ENCODE data around the gene HOMER2. TPM values are rescaled to one million over a fixed set of nuclear protein-coding genes. Genes with fewer than 3 reads are reported as not detected.
"Not testable (repeated sequence)": the region's sequence is repeated elsewhere in the genome, so short reads cannot be mapped to it uniquely, and the experiment has no call there.

HOMER2 gene
- total and polyA plus RNA-seq, 2 donors (not counting 1 experiment from before 2014, with no cell fraction given), result 1.1 to 9.9 TPM

GRCh38 chr15:82871832-82872484, 80.6 kb downstream of the HOMER2 start:
- Histone ChIP-seq H3K4me1 (ENCODE audit: control insufficient read depth, extremely low read depth, insufficient read depth, low read length) (no peaks in the 10 kb centered on the region), H3K79me2 (ENCODE audit: control insufficient read depth, insufficient read depth, low read length) (no peaks in the 10 kb centered on the region), H2AFZ (ENCODE audit: low read length) (no peak overlapping the region), H3K27me3 (ENCODE audit: control insufficient read depth, insufficient read depth, low read length) (no peaks in the 10 kb centered on the region), H3K36me3 (ENCODE audit: control insufficient read depth, insufficient read depth, low read length) (no peaks in the 10 kb centered on the region), H3K9ac (ENCODE audit: insufficient read depth, low read length) (no peak overlapping the region), H4K20me1 (ENCODE audit: control insufficient read depth, extremely low read depth, insufficient read depth, low read length) (no peaks in the 10 kb centered on the region), H3K4me3 (replicated peaks in 1 of 4; ENCODE audit: control extremely low read depth in 1 of 4, insufficient read depth in 1 of 4, low read depth in 3 of 4, low read length in 4 of 4) (no peak overlapping the region), H3K9me3 (ENCODE audit: control insufficient read depth, insufficient read depth, low read depth, low read length) (no peaks in the 10 kb centered on the region), H3K27ac (ENCODE audit: insufficient read depth, low read length) (no peak overlapping the region), H3K4me2 (ENCODE audit: extremely low read depth, insufficient read depth, low read length) (no peak overlapping the region)
- no peak for DNase-seq (ENCODE audit: low read depth in 2 of 2)
- TF ChIP-seq EZH2 (IDR thresholded peaks at IDR 0.05; ENCODE audit: low read length, missing control alignments), result no peak
- no peak for TF ChIP-seq CTCF (conservative IDR thresholded peaks at IDR 0.05 in 1 of 2, IDR thresholded peaks at IDR 0.05 in 1 of 2; ENCODE audit: low read depth in 1 of 2, low read length in 2 of 2)

- Histone ChIP-seq H4K20me1 (ENCODE audit: control insufficient read depth, extremely low read depth, insufficient read depth, low read length) (no peaks in the 10 kb centered on the region), H2AFZ (ENCODE audit: low read length) (no peak overlapping the region), H3K4me3 (replicated peaks in 1 of 4; ENCODE audit: control extremely low read depth in 1 of 4, insufficient read depth in 1 of 4, low read depth in 3 of 4, low read length in 4 of 4) (no peak overlapping the region), H3K9ac (ENCODE audit: insufficient read depth, low read length) (no peak overlapping the region), H3K9me3 (ENCODE audit: control insufficient read depth, insufficient read depth, low read depth, low read length) (no peaks in the 10 kb centered on the region), H3K4me2 (ENCODE audit: extremely low read depth, insufficient read depth, low read length) (no peak overlapping the region), H3K27me3 (ENCODE audit: control insufficient read depth, insufficient read depth, low read length) (no peaks in the 10 kb centered on the region), H3K36me3 (ENCODE audit: control insufficient read depth, insufficient read depth, low read length) (no peaks in the 10 kb centered on the region), H3K4me1 (ENCODE audit: control insufficient read depth, extremely low read depth, insufficient read depth, low read length) (no peaks in the 10 kb centered on the region), H3K79me2 (ENCODE audit: control insufficient read depth, insufficient read depth, low read length) (no peaks in the 10 kb centered on the region), H3K27ac (ENCODE audit: insufficient read depth, low read length) (no peak overlapping the region)
- TF ChIP-seq EZH2 (IDR thresholded peaks at IDR 0.05; ENCODE audit: low read length, missing control alignments), result no peak
- no peak for TF ChIP-seq CTCF (conservative IDR thresholded peaks at IDR 0.05 in 1 of 2, IDR thresholded peaks at IDR 0.05 in 1 of 2; ENCODE audit: low read depth in 1 of 2, low read length in 2 of 2)
- no peak for DNase-seq (ENCODE audit: low read depth in 2 of 2)
These were observed 81.2 kb downstream of the HOMER2 start for GRCh38 chr15:82871358-82871757.

GRCh38 chr15:82870727-82871320, 81.7 kb downstream of the HOMER2 start:
- H3K36me3 ChIP-seq (ENCODE audit: control insufficient read depth, insufficient read depth, low read length), result no peaks in the 10 kb centered on the region
- H3K4me1 ChIP-seq (ENCODE audit: control insufficient read depth, extremely low read depth, insufficient read depth, low read length), result no peaks in the 10 kb centered on the region
- TF ChIP-seq CTCF (conservative IDR thresholded peaks at IDR 0.05 in 1 of 2, IDR thresholded peaks at IDR 0.05 in 1 of 2; ENCODE audit: low read depth in 1 of 2, low read length in 2 of 2) (no peak), EZH2 (IDR thresholded peaks at IDR 0.05; ENCODE audit: low read length, missing control alignments) (no peak)
- no peak overlapping the region for H2AFZ ChIP-seq (ENCODE audit: low read length)
- H3K4me3 ChIP-seq (replicated peaks in 1 of 4; ENCODE audit: control extremely low read depth in 1 of 4, insufficient read depth in 1 of 4, low read depth in 3 of 4, low read length in 4 of 4), result no peak overlapping the region
- no peak overlapping the region for H3K4me2 ChIP-seq (ENCODE audit: extremely low read depth, insufficient read depth, low read length)
- no peak overlapping the region for H3K27ac ChIP-seq (ENCODE audit: insufficient read depth, low read length)
- H4K20me1 ChIP-seq (ENCODE audit: control insufficient read depth, extremely low read depth, insufficient read depth, low read length), result no peaks in the 10 kb centered on the region
- H3K79me2 ChIP-seq (ENCODE audit: control insufficient read depth, insufficient read depth, low read length), result no peaks in the 10 kb centered on the region
- no peak overlapping the region for H3K9ac ChIP-seq (ENCODE audit: insufficient read depth, low read length)
- no peaks in the 10 kb centered on the region for H3K27me3 ChIP-seq (ENCODE audit: control insufficient read depth, insufficient read depth, low read length)
- no peaks in the 10 kb centered on the region for H3K9me3 ChIP-seq (ENCODE audit: control insufficient read depth, insufficient read depth, low read depth, low read length)
- DNase-seq (ENCODE audit: low read depth in 2 of 2), result no peak

GRCh38 chr15:82865981-82866380, 86.5 kb downstream of the HOMER2 start:
- H3K79me2 ChIP-seq (ENCODE audit: control insufficient read depth, insufficient read depth, low read length); H2AFZ ChIP-seq (ENCODE audit: low read length); H3K4me1 ChIP-seq (ENCODE audit: control insufficient read depth, extremely low read depth, insufficient read depth, low read length); H3K4me2 ChIP-seq (ENCODE audit: extremely low read depth, insufficient read depth, low read length); H3K36me3 ChIP-seq (ENCODE audit: control insufficient read depth, insufficient read depth, low read length); H3K27me3 ChIP-seq (ENCODE audit: control insufficient read depth, insufficient read depth, low read length); H3K27ac ChIP-seq (ENCODE audit: insufficient read depth, low read length); DNase-seq (ENCODE audit: low read depth in 2 of 2); H3K4me3 ChIP-seq (replicated peaks in 1 of 4; ENCODE audit: control extremely low read depth in 1 of 4, insufficient read depth in 1 of 4, low read depth in 3 of 4, low read length in 4 of 4); H3K9me3 ChIP-seq (ENCODE audit: control insufficient read depth, insufficient read depth, low read depth, low read length); H4K20me1 ChIP-seq (ENCODE audit: control insufficient read depth, extremely low read depth, insufficient read depth, low read length); H3K9ac ChIP-seq (ENCODE audit: insufficient read depth, low read length): not testable (repeated sequence)

Data from fibroblast of lung (primary cell).